Prostate gland (tissue), 2 donors: ENCODE measurements around the gene CIP2A.

ENCODE experiments used
- CTCF ChIP-seq, 4 experiments: fragments of 200-600 bp in 2 of 4; fragments of 450-650 bp in 2 of 4; sonication (generic) in 2 of 4; IDR thresholded peaks; 1 replicate in 3 of 4; 2 replicates in 1 of 4; pipeline ENCODE4 v1.5.1; 2016 to 2019; ENCODE audit warnings: antibody characterized with exemption in 4 of 4, mild to moderate bottlenecking in 2 of 4, moderate library complexity in 2 of 4
- POLR2A ChIP-seq: fragments of 450-650 bp; IDR thresholded peaks from one replicate; pipeline ENCODE4 v1.6.1; 2016; ENCODE audit warnings: antibody characterized with exemption, mild to moderate bottlenecking
- POLR2AphosphoS5 ChIP-seq: sonication (generic); formaldehyde crosslinking; IDR thresholded peaks from one replicate; pipeline ENCODE4 v1.6.1; 2017; ENCODE audit warnings: antibody characterized with exemption

GRCh38 chr3:108527817-108528216 is 61.4 kb downstream of the CIP2A start:
- no peak for TF ChIP-seq POLR2AphosphoS5
- TF ChIP-seq CTCF (IDR thresholded peaks at IDR 0.05), result no peak
- no peak for TF ChIP-seq POLR2A
